ENCODE data around the gene PTGS1. TPM values are rescaled to one million over a fixed set of nuclear protein-coding genes. Genes with fewer than 3 reads are reported as not detected.
A peak's percentile ranks its signal among the peaks of the same experiment; 100 is the strongest.

PTGS1 gene
- polyA plus RNA-seq, 2 of the 4 experiments (the other 2 are of a cell fraction), result 0.49 to 1.0 TPM

- Histone ChIP-seq H3K4me3 (no peak overlapping the region), H3K4me2 (no peak overlapping the region), H3K4me1 (peaks cover 8% of the 10 kb centered on the region; the same call in 1 of the 3 replicates), H3K27ac (no peak overlapping the region), H3K9me3 (no peaks in the 10 kb centered on the region)
- no peak for DNase-seq (ENCODE audit: low read depth in 1 of 2, low spot score in 1 of 2)
- FAIRE-seq, result no peak
- ChIA-PET CTCF (interaction anchor here (1.0 to 1.7 kb wide), 4 partner anchors 11 to 421 kb away, joined by 3 to 5 read pairs (median 4); no protein-coding TSS in a partner anchor), POLR2A (no interaction called here)
- ATAC-seq, result 0 out of 6 replicates have a peak, but pooled peaks of 1 of the 2 experiments have one; percentile 21
- WGBS (ENCODE audit: missing lambda C conversion rate), result 82% methylated on average over 11 of the region's 11 CpGs
- TF ChIP-seq EHF (CRISPR knock-in tag; IDR thresholded peaks at IDR 0.05), result no peak
- no peak for TF ChIP-seq HMGXB4 (CRISPR knock-in tag; IDR thresholded peaks at IDR 0.05; ENCODE audit: borderline replicate concordance)
- TF ChIP-seq USF2 (IDR thresholded peaks at IDR 0.05), result no peak
- no peak for TF ChIP-seq ELK1 (IDR thresholded peaks at IDR 0.05; ENCODE audit: low read depth, low read length)
- TF ChIP-seq GATA3 (IDR thresholded peaks at IDR 0.05; ENCODE audit: borderline replicate concordance), result no peak
- TF ChIP-seq CBX8 (IDR thresholded peaks at IDR 0.05), result no peak
- TF ChIP-seq E2F6 (IDR thresholded peaks at IDR 0.05; ENCODE audit: borderline replicate concordance, low read depth), result no peak
- no peak for TF ChIP-seq FOXS1 (CRISPR knock-in tag; IDR thresholded peaks at IDR 0.05)
- TF ChIP-seq HES2 (IDR thresholded peaks at IDR 0.05), result no peak
Observed at GRCh38 chr9:122389799-122390481, 19.1 kb downstream of the PTGS1 start.

- DNase-seq (ENCODE audit: low read depth in 1 of 2, low spot score in 1 of 2) (no peak), FAIRE-seq (no peak), ATAC-seq (no peak)
- no peak overlapping the region for H3K27ac ChIP-seq
- no peak overlapping the region for H3K4me2 ChIP-seq
- TF ChIP-seq HDAC2 (IDR thresholded peaks at IDR 0.05) (no peak), CEBPB (IDR thresholded peaks at IDR 0.05) (no peak), GATA3 (IDR thresholded peaks at IDR 0.05; ENCODE audit: borderline replicate concordance) (no peak), POLR2A (IDR thresholded peaks at IDR 0.05; ENCODE audit: low read length) (no peak), EHF (CRISPR knock-in tag; IDR thresholded peaks at IDR 0.05) (no peak), SREBF2 (IDR thresholded peaks at IDR 0.05) (no peak), PBX3 (IDR thresholded peaks at IDR 0.05) (no peak), USF2 (IDR thresholded peaks at IDR 0.05) (no peak), REST (IDR thresholded peaks at IDR 0.05) (no peak), PHF8 (IDR thresholded peaks at IDR 0.05; ENCODE audit: borderline replicate concordance, low read depth) (no peak), FOXS1 (CRISPR knock-in tag; IDR thresholded peaks at IDR 0.05) (no peak), KDM5A (IDR thresholded peaks at IDR 0.05) (no peak), CBX2 (IDR thresholded peaks at IDR 0.05; ENCODE audit: borderline replicate concordance, low read depth) (no peak), ZFP36 (IDR thresholded peaks at IDR 0.05; ENCODE audit: borderline replicate concordance, partially characterized antibody) (no peak), RAD21 (conservative IDR thresholded peaks at IDR 0.05 in 1 of 2, IDR thresholded peaks at IDR 0.05 in 1 of 2) (no peak)
- ChIA-PET POLR2A (no interaction called here), CTCF (no interaction called here)
- H3K4me3 ChIP-seq, result no peak overlapping the region
- peaks cover 12% of the 10 kb centered on the region; the same call in 2 of the 3 replicates for H3K4me1 ChIP-seq
- H3K9me3 ChIP-seq, result no peaks in the 10 kb centered on the region
- 85% methylated on average over 9 of the region's 9 CpGs for WGBS (ENCODE audit: missing lambda C conversion rate)
Observed at GRCh38 chr9:122392284-122392683, 21.5 kb downstream of the PTGS1 start.
